Right ventricle myocardium inferior (tissue), 1 donor: ENCODE results near the gene RERE. TPM values are rescaled to one million over a fixed set of nuclear protein-coding genes. Genes with fewer than 3 reads are reported as not detected.

Source experiments
- ATAC-seq: fragments of 200-7000 bp; cut with Tn5 transposase; one replicate; pipeline ENCODE4 v1.9.1; 2020; ENCODE audit warnings: mild to moderate bottlenecking, moderate library complexity
- DNase-seq: peaks from one replicate; pipeline ENCODE4 v3.0.0; 2021; ENCODE audit errors: missing footprints
- intact Hi-C: fragments of 100-400 bp; cut with DNase I; formaldehyde crosslinking; loops from one replicate; pipeline ENCODE4 v1.11.0; 2022
- total RNA-seq: library from RNA; stranded (reverse); fragmentation: NEBNext Ultra II Directional; extraction: Animal tissue kit (Norgen Biotek cat#: 25700); gene quantifications from one replicate; pipeline ENCODE4 v1.2.1, GENCODE V29; 2021
- donor health status: DM: no; HTN: yes; CAD: no; lungs with severe emphysema.

Gene RERE
- total RNA-seq, 1 donor from 2014 or later: 133 TPM

- intact Hi-C loops: no loop called here
Observed at GRCh38 chr1:8665833-8666232, 151.6 kb downstream of the RERE start.

GRCh38 chr1:8664887-8665286 lies 152.6 kb downstream of the RERE start:
- ATAC-seq: no peak
- DNase-seq: no peak
- intact Hi-C loops: loop anchor here (5.0 kb wide), 2 partner anchors 37 to 63 kb away; no protein-coding TSS in a partner anchor

More at GRCh38 chr1:8665833-8666232, 151.6 kb downstream of the RERE start:
- DNase-seq (no peak), ATAC-seq (no peak)

- ATAC-seq: peak; percentile 49
- intact Hi-C loops: loop anchor here (5.0 kb wide), 2 partner anchors 38 to 62 kb away; no protein-coding TSS in a partner anchor
- DNase-seq: no peak
Observed at GRCh38 chr1:8663915-8664329, 153.5 kb downstream of the RERE start.

GRCh38 chr1:8663090-8663802 lies 154.2 kb downstream of the RERE start:
- ATAC-seq (no peak), DNase-seq (no peak)
- intact Hi-C loops: loop anchor here (5.0 kb wide), 2 partner anchors 39 to 61 kb away; no protein-coding TSS in a partner anchor

- DNase-seq (no peak), ATAC-seq (no peak)
- intact Hi-C loops: loop anchor here (5.0 kb wide), 2 partner anchors 40 to 60 kb away; no protein-coding TSS in a partner anchor
Observed at GRCh38 chr1:8662380-8663072, 154.9 kb downstream of the RERE start.

- DNase-seq (no peak), ATAC-seq (peak; percentile 15)
- intact Hi-C loops: loop anchor here (5.0 kb wide), 2 partner anchors 41 to 59 kb away; no protein-coding TSS in a partner anchor
Observed at GRCh38 chr1:8661185-8662110, 156.0 kb downstream of the RERE start.

GRCh38 chr1:8660411-8660828 lies 157.0 kb downstream of the RERE start:
- DNase-seq (peak; percentile 59), ATAC-seq (peak; percentile 87)
- intact Hi-C loops: loop anchor here (5.0 kb wide), 2 partner anchors 42 to 58 kb away; no protein-coding TSS in a partner anchor

- ATAC-seq (no peak), DNase-seq (no peak)
- intact Hi-C loops: no loop called here
Observed at GRCh38 chr1:8659593-8659992, 157.8 kb downstream of the RERE start.

GRCh38 chr1:8653878-8654277 lies 163.6 kb downstream of the RERE start:
- ATAC-seq (no peak), DNase-seq (no peak)
- intact Hi-C loops: no loop called here

GRCh38 chr1:8652467-8653046 lies 164.9 kb downstream of the RERE start:
- intact Hi-C loops: no loop called here
- DNase-seq (no peak), ATAC-seq (peak; percentile 28)

GRCh38 chr1:8651962-8652361 lies 165.5 kb downstream of the RERE start:
- ATAC-seq (no peak), DNase-seq (no peak)
- intact Hi-C loops: no loop called here

GRCh38 chr1:8651236-8651890 lies 166.1 kb downstream of the RERE start:
- DNase-seq (no peak), ATAC-seq (no peak)
- intact Hi-C loops: no loop called here

GRCh38 chr1:8649875-8650274 lies 167.6 kb downstream of the RERE start:
- ATAC-seq: no peak
- no peak for DNase-seq

GRCh38 chr1:8649027-8649426 lies 168.4 kb downstream of the RERE start:
- ATAC-seq: no peak
- intact Hi-C loops: no loop called here
- DNase-seq: no peak

More at GRCh38 chr1:8649875-8650274, 167.6 kb downstream of the RERE start:
- intact Hi-C loops: no loop called here

- intact Hi-C loops: no loop called here
- DNase-seq (no peak), ATAC-seq (no peak)
Observed at GRCh38 chr1:8646996-8647395, 170.4 kb downstream of the RERE start.

- intact Hi-C loops: no loop called here
- DNase-seq: no peak
- no peak for ATAC-seq
Observed at GRCh38 chr1:8646189-8646588, 171.3 kb downstream of the RERE start.

GRCh38 chr1:8643542-8644536 lies 173.6 kb downstream of the RERE start:
- DNase-seq (no peak), ATAC-seq (no peak)
- intact Hi-C loops: no loop called here
